ENCODE measurements around the gene FNDC3B.

The FNDC3B gene

DNA sequence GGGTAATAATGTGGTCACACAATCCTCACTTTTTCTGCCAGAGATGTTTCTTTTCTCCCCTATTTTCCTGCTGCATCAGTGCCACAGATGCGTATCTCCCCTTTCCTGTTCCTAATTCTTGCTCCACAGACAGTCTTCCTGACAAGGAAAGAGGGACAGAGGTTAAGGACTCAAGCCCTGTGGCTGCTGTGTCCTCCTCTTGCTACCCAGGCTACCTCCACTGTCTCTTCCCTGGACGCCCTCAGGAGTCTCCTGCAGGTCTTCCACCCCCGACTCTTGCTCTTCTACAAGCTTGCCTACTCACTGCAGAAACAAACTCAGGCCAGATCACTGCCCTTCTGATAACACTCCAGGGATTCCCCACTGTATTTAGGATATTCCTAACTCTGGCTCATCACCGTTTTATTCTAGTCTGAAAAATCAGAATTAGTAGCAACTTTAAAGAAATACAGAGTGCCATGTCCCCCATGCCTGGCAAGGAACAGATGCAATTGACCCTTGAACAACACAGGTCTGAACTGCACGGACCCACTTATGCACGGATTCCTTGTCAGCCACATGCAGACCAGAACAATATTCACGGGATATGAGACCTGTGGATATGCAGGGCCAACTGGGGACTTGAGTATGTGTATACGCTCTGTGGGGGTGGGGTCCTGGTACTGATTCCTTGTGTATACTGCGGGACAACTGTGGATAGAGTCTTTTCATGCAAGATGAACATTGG is 257.0 kb downstream of the FNDC3B start:
- Histone ChIP-seq H2BK120ac (ENCODE audit: low read depth, low read length) (no peak overlapping the region), H3K36me3 (replicated peaks in 1 of 2; ENCODE audit: control insufficient read depth in 2 of 2, insufficient read depth in 2 of 2, low read length in 2 of 2) (peaks cover 13 to 97% of the 10 kb centered on the region in 2 donors), H3K79me1 (ENCODE audit: low read depth, low read length) (peaks cover 3% of the 10 kb centered on the region), H3K27me3 (ENCODE audit: control insufficient read depth in 3 of 3, insufficient read depth in 3 of 3, low read depth in 1 of 3, low read length in 3 of 3) (no peaks in the 10 kb centered on the region), H3K4me3 (ENCODE audit: low read length in 2 of 2) (no peak overlapping the region), H3K14ac (ENCODE audit: low read length) (no peak overlapping the region), H2AK5ac (ENCODE audit: low read depth, low read length) (no peak overlapping the region), H3K9me3 (replicated peaks in 1 of 2; ENCODE audit: control insufficient read depth in 2 of 2, insufficient read depth in 1 of 2, low read depth in 1 of 2, low read length in 2 of 2) (peaks cover 2 to 5% of the 10 kb centered on the region in 2 donors), H3K23ac (ENCODE audit: low read depth, low read length, poor library complexity) (no peak overlapping the region), H3K4ac (ENCODE audit: low read length) (no peak overlapping the region), H3K27ac (replicated peaks; ENCODE audit: low read length) (no peak overlapping the region), H3K4me1 (ENCODE audit: control insufficient read depth in 2 of 2, insufficient read depth in 1 of 2, low read depth in 1 of 2, low read length in 2 of 2) (no peaks in the 10 kb centered on the region), H4K91ac (ENCODE audit: low read depth, low read length, poor library complexity) (no peak overlapping the region), H3K9ac (ENCODE audit: low read depth, low read length, poor library complexity) (no peak overlapping the region), H2BK15ac (ENCODE audit: low read length) (no peak overlapping the region), H2BK5ac (ENCODE audit: low read length) (no peak overlapping the region), H3K18ac (ENCODE audit: low read length) (no peak overlapping the region), H4K8ac (ENCODE audit: low read depth, low read length) (no peak overlapping the region), H3K4me2 (ENCODE audit: insufficient read depth, low read length, poor library complexity, severe bottlenecking) (no peak overlapping the region), H2AFZ (ENCODE audit: low read length) (no peak overlapping the region), H2BK12ac (ENCODE audit: low read length) (no peak overlapping the region)
- WGBS, 2 donors (ENCODE audit: extremely low coverage in 2 of 2, insufficient read length in 2 of 2, insufficient replicate concordance in 1 of 2), result no CpG with 5 or more reads among the region's 9 CpGs
- DNase-seq (ENCODE audit: low spot score), result no peak

DNA sequence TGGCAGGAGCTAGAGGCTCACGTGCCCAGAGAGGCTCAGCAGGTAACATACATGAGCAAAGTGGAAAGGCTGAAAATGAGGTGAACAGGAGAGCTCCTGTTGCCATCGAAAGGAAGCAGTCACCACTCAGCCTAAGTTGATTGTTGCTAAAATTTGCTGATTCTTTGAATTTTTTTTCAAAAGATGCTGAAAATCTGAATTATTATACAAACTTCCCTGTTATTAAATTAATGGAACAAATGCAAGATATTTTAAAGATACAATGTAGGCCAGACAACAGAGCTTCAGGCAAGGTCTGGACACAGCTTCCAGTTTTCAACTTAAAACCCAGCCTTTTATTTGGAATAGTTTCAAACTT is 257.6 kb downstream of the FNDC3B start:
- Histone ChIP-seq H2AK5ac (ENCODE audit: low read depth, low read length) (no peak overlapping the region), H3K9me3 (replicated peaks in 1 of 2; ENCODE audit: control insufficient read depth in 2 of 2, insufficient read depth in 1 of 2, low read depth in 1 of 2, low read length in 2 of 2) (peaks cover 2 to 5% of the 10 kb centered on the region in 2 donors), H3K27me3 (ENCODE audit: control insufficient read depth in 3 of 3, insufficient read depth in 3 of 3, low read depth in 1 of 3, low read length in 3 of 3) (no peaks in the 10 kb centered on the region), H3K18ac (ENCODE audit: low read length) (no peak overlapping the region), H2BK12ac (ENCODE audit: low read length) (no peak overlapping the region), H2BK120ac (ENCODE audit: low read depth, low read length) (no peak overlapping the region), H3K79me1 (ENCODE audit: low read depth, low read length) (peaks cover 3% of the 10 kb centered on the region), H3K9ac (ENCODE audit: low read depth, low read length, poor library complexity) (no peak overlapping the region), H3K23ac (ENCODE audit: low read depth, low read length, poor library complexity) (no peak overlapping the region), H3K4me2 (ENCODE audit: insufficient read depth, low read length, poor library complexity, severe bottlenecking) (no peak overlapping the region), H3K14ac (ENCODE audit: low read length) (no peak overlapping the region), H3K27ac (replicated peaks; ENCODE audit: low read length) (no peak overlapping the region), H3K4me3 (ENCODE audit: low read length in 2 of 2) (no peak overlapping the region), H3K4me1 (ENCODE audit: control insufficient read depth in 2 of 2, insufficient read depth in 1 of 2, low read depth in 1 of 2, low read length in 2 of 2) (no peaks in the 10 kb centered on the region), H2BK15ac (ENCODE audit: low read length) (no peak overlapping the region), H3K4ac (ENCODE audit: low read length) (no peak overlapping the region), H2AFZ (ENCODE audit: low read length) (no peak overlapping the region), H4K8ac (ENCODE audit: low read depth, low read length) (no peak overlapping the region), H4K91ac (ENCODE audit: low read depth, low read length, poor library complexity) (no peak overlapping the region), H3K36me3 (replicated peaks in 1 of 2; ENCODE audit: control insufficient read depth in 2 of 2, insufficient read depth in 2 of 2, low read length in 2 of 2) (peaks cover 13 to 97% of the 10 kb centered on the region in 2 donors), H2BK5ac (ENCODE audit: low read length) (no peak overlapping the region)
- no peak for DNase-seq (ENCODE audit: low spot score)
- no CpG with 5 or more reads among the region's 2 CpGs for WGBS, 2 donors (ENCODE audit: extremely low coverage in 2 of 2, insufficient read length in 2 of 2, insufficient replicate concordance in 1 of 2)

DNA sequence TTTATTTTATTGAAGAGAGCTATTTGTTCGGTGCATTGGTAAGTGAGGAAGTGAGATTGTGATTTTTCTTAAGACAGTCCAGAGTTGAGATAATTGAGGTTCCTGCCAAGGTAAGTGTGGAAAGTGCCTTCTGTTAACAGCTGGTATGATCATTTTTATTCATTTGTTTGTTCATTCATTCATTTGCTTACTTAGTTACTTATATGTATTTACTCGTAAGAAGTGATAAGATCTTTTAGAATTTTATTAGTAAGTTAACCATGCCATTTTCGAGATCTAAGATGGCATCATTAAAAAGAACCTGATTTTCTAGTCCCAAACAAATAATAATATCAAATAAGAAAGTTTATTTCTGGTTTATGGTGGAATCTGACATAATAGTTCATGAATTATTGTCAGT is 258.9 kb downstream of the FNDC3B start:
- no peak overlapping the region for H3K18ac ChIP-seq (ENCODE audit: low read length)
- H3K4me2 ChIP-seq (ENCODE audit: insufficient read depth, low read length, poor library complexity, severe bottlenecking), result no peak overlapping the region
- no CpG with 5 or more reads among the region's 3 CpGs for WGBS, 2 donors (ENCODE audit: extremely low coverage in 2 of 2, insufficient read length in 2 of 2, insufficient replicate concordance in 1 of 2)
- H3K36me3 ChIP-seq (replicated peaks in 1 of 2; ENCODE audit: control insufficient read depth in 2 of 2, insufficient read depth in 2 of 2, low read length in 2 of 2), result peaks cover 14 to 95% of the 10 kb centered on the region in 2 donors
- no peak overlapping the region for H3K4ac ChIP-seq (ENCODE audit: low read length)
- H4K91ac ChIP-seq (ENCODE audit: low read depth, low read length, poor library complexity), result no peak overlapping the region
- no peak overlapping the region for H3K14ac ChIP-seq (ENCODE audit: low read length)
- no peak overlapping the region for H2AK5ac ChIP-seq (ENCODE audit: low read depth, low read length)
- H3K9me3 ChIP-seq (replicated peaks in 1 of 2; ENCODE audit: control insufficient read depth in 2 of 2, insufficient read depth in 1 of 2, low read depth in 1 of 2, low read length in 2 of 2), result peaks cover 2 to 5% of the 10 kb centered on the region in 2 donors
- H3K23ac ChIP-seq (ENCODE audit: low read depth, low read length, poor library complexity), result no peak overlapping the region
- H2AFZ ChIP-seq (ENCODE audit: low read length), result no peak overlapping the region
- no peak overlapping the region for H2BK5ac ChIP-seq (ENCODE audit: low read length)
- no peak overlapping the region for H2BK12ac ChIP-seq (ENCODE audit: low read length)
- no peak overlapping the region for H3K9ac ChIP-seq (ENCODE audit: low read depth, low read length, poor library complexity)
- no peak overlapping the region for H3K4me3 ChIP-seq (ENCODE audit: low read length in 2 of 2)
- H4K8ac ChIP-seq (ENCODE audit: low read depth, low read length), result no peak overlapping the region
- H3K27ac ChIP-seq (replicated peaks; ENCODE audit: low read length), result no peak overlapping the region
- H3K4me1 ChIP-seq (ENCODE audit: control insufficient read depth in 2 of 2, insufficient read depth in 1 of 2, low read depth in 1 of 2, low read length in 2 of 2), result no peaks in the 10 kb centered on the region
- H2BK120ac ChIP-seq (ENCODE audit: low read depth, low read length), result no peak overlapping the region
- H3K27me3 ChIP-seq (ENCODE audit: control insufficient read depth in 3 of 3, insufficient read depth in 3 of 3, low read depth in 1 of 3, low read length in 3 of 3), result no peaks in the 10 kb centered on the region
- H3K79me1 ChIP-seq (ENCODE audit: low read depth, low read length), result peaks cover 3% of the 10 kb centered on the region
- no peak overlapping the region for H2BK15ac ChIP-seq (ENCODE audit: low read length)
- DNase-seq (ENCODE audit: low spot score), result no peak

DNA sequence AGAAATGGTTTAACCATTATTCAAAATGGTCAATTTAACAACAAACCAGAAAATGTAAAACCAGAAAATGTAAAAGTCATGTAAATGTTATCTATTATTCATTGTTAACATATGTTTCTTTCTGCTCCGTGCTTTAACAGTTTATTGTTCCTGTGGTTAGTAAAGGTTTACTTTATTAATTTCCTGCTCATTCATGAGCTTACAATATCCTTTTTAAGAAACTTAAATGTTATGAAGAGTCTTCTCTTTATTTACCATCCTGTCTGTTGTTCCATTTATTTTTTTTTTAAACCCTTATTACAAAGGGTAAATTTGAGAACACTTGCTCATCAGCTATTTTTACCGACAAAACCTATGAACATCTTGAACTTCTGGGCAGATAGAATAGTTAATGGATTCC is 260.8 kb downstream of the FNDC3B start:
- no peak overlapping the region for H3K4me3 ChIP-seq (ENCODE audit: low read length in 2 of 2)
- H3K4me2 ChIP-seq (ENCODE audit: insufficient read depth, low read length, poor library complexity, severe bottlenecking), result no peak overlapping the region
- H3K23ac ChIP-seq (ENCODE audit: low read depth, low read length, poor library complexity), result no peak overlapping the region
- H3K18ac ChIP-seq (ENCODE audit: low read length), result no peak overlapping the region
- peaks cover 0 to 2% of the 10 kb centered on the region in 2 donors for H3K9me3 ChIP-seq (replicated peaks in 1 of 2; ENCODE audit: control insufficient read depth in 2 of 2, insufficient read depth in 1 of 2, low read depth in 1 of 2, low read length in 2 of 2)
- no peaks in the 10 kb centered on the region for H3K79me1 ChIP-seq (ENCODE audit: low read depth, low read length)
- H4K8ac ChIP-seq (ENCODE audit: low read depth, low read length), result no peak overlapping the region
- no CpG with 5 or more reads among the region's 2 CpGs for WGBS, 2 donors (ENCODE audit: extremely low coverage in 2 of 2, insufficient read length in 2 of 2, insufficient replicate concordance in 1 of 2)
- H3K14ac ChIP-seq (ENCODE audit: low read length), result no peak overlapping the region
- no peak overlapping the region for H2BK12ac ChIP-seq (ENCODE audit: low read length)
- H2AFZ ChIP-seq (ENCODE audit: low read length), result no peak overlapping the region
- H2BK120ac ChIP-seq (ENCODE audit: low read depth, low read length), result no peak overlapping the region
- H2AK5ac ChIP-seq (ENCODE audit: low read depth, low read length), result no peak overlapping the region
- DNase-seq (ENCODE audit: low spot score), result no peak
- no peak overlapping the region for H3K9ac ChIP-seq (ENCODE audit: low read depth, low read length, poor library complexity)
- no peak overlapping the region for H2BK5ac ChIP-seq (ENCODE audit: low read length)
- H3K4ac ChIP-seq (ENCODE audit: low read length), result no peak overlapping the region
- H3K4me1 ChIP-seq (ENCODE audit: control insufficient read depth in 2 of 2, insufficient read depth in 1 of 2, low read depth in 1 of 2, low read length in 2 of 2), result no peaks in the 10 kb centered on the region
- H4K91ac ChIP-seq (ENCODE audit: low read depth, low read length, poor library complexity), result no peak overlapping the region
- no peak overlapping the region for H2BK15ac ChIP-seq (ENCODE audit: low read length)
- peaks cover 12 to 94% of the 10 kb centered on the region in 2 donors for H3K36me3 ChIP-seq (replicated peaks in 1 of 2; ENCODE audit: control insufficient read depth in 2 of 2, insufficient read depth in 2 of 2, low read length in 2 of 2)
- no peaks in the 10 kb centered on the region for H3K27me3 ChIP-seq (ENCODE audit: control insufficient read depth in 3 of 3, insufficient read depth in 3 of 3, low read depth in 1 of 3, low read length in 3 of 3)
- no peak overlapping the region for H3K27ac ChIP-seq (replicated peaks; ENCODE audit: low read length)
